Transverse colon (tissue), 4 donors: Measurements from ENCODE around the gene EPHA4. TPM values are rescaled to one million over a fixed set of nuclear protein-coding genes. Genes with fewer than 3 reads are reported as not detected.

Experiments used
- DNase-seq: peaks from one replicate; pipeline ENCODE4 v3.0.0-alpha.2; 2019
- H3K27ac ChIP-seq, 4 donors: fragments of 200-600 bp; sonication (generic); 2 replicates each; pipeline ENCODE4 v1.5.1; 2016 to 2018; ENCODE audit warnings: inconsistent platforms in 4 of 4
- H3K27me3 ChIP-seq: fragments of 200-600 bp; sonication (generic); 2 replicates; pipeline ENCODE4 v1.5.1; 2017; ENCODE audit warnings: inconsistent platforms
- H3K36me3 ChIP-seq, 4 donors: fragments of 200-600 bp; sonication (generic); 2 replicates each; pipeline ENCODE4 v1.5.1; 2017 to 2019; ENCODE audit warnings: inconsistent platforms in 4 of 4
- H3K4me1 ChIP-seq, 4 donors: fragments of 200-600 bp; sonication (generic); 2 replicates each; pipeline ENCODE4 v1.5.1; 2017 to 2020; ENCODE audit warnings: inconsistent platforms in 4 of 4
- H3K4me3 ChIP-seq, 4 donors: fragments of 200-600 bp; sonication (generic); 1 replicate in 1 of 4; 2 replicates in 3 of 4; pipeline versions ENCODE4 v1.5.1 to v1.6.1; 2017 to 2019; ENCODE audit warnings: inconsistent platforms in 4 of 4
- H3K9me3 ChIP-seq, 2 donors: fragments of 200-600 bp; sonication (generic); 2 replicates each; pipeline ENCODE4 v1.5.1; 2017 to 2019; ENCODE audit warnings: inconsistent platforms in 2 of 2
- EP300 ChIP-seq: sonication (generic); formaldehyde crosslinking; IDR thresholded peaks from one replicate; pipeline ENCODE4 v1.6.1; 2017; ENCODE audit warnings: antibody characterized with exemption, low read depth
- POLR2A ChIP-seq: fragments of 450-650 bp; IDR thresholded peaks from one replicate; pipeline ENCODE4 v1.6.1; 2016; ENCODE audit warnings: antibody characterized with exemption, mild to moderate bottlenecking, moderate library complexity
- POLR2AphosphoS5 ChIP-seq, 3 donors: sonication (generic); formaldehyde crosslinking; IDR thresholded peaks; one replicate each; pipeline ENCODE4 v1.6.1; 2016; ENCODE audit warnings: antibody characterized with exemption in 3 of 3
- WGBS, 2 donors: methylation state at CpG; one replicate each; pipeline ENCODE4 v1.1.5; 2018; ENCODE audit warnings: low coverage in 1 of 2; 5-methylcytosine and 5-hydroxymethylcytosine counted together
- in situ Hi-C, 4 donors: fragments of 200-750 bp; cut with MboI; loops; one replicate each; pipeline versions ENCODE4 v1.15.0 to v1.15.1; 2017; ENCODE audit warnings: low sequenced_read_pairs in 3 of 4, low pct_ligation_motif_present in 1 of 4, low pct_unique_long_range_greater_than_20kb in 1 of 4
- intact Hi-C: fragments of 100-400 bp; cut with DNase I; formaldehyde crosslinking; loops from one replicate; pipeline ENCODE4 v1.15.1; 2023; ENCODE audit warnings: low total_unique reads
- total RNA-seq, 4 donors: library from RNA; depleted of rRNA; stranded (reverse); fragments of >200 nt; gene quantifications; one replicate each; pipeline ENCODE4 v1.1.0, GENCODE V29; 2016
- TF ChIP-seq, protein P1 (sequence below), 5 experiments: fragments of 200-600 bp in 3 of 5; fragments of 450-650 bp in 2 of 5; sonication (generic) in 3 of 5; IDR thresholded peaks; 1 replicate in 2 of 5; 2 replicates in 3 of 5; pipeline ENCODE4 v1.5.1; 2016 to 2017; ENCODE audit warnings: antibody characterized with exemption in 5 of 5, inconsistent platforms in 3 of 5, mild to moderate bottlenecking in 2 of 5, moderate library complexity in 1 of 5

The EPHA4 gene
- total RNA-seq, 4 donors from 2014 or later = 1.5 to 21.0 (median 13.8) TPM

DNA sequence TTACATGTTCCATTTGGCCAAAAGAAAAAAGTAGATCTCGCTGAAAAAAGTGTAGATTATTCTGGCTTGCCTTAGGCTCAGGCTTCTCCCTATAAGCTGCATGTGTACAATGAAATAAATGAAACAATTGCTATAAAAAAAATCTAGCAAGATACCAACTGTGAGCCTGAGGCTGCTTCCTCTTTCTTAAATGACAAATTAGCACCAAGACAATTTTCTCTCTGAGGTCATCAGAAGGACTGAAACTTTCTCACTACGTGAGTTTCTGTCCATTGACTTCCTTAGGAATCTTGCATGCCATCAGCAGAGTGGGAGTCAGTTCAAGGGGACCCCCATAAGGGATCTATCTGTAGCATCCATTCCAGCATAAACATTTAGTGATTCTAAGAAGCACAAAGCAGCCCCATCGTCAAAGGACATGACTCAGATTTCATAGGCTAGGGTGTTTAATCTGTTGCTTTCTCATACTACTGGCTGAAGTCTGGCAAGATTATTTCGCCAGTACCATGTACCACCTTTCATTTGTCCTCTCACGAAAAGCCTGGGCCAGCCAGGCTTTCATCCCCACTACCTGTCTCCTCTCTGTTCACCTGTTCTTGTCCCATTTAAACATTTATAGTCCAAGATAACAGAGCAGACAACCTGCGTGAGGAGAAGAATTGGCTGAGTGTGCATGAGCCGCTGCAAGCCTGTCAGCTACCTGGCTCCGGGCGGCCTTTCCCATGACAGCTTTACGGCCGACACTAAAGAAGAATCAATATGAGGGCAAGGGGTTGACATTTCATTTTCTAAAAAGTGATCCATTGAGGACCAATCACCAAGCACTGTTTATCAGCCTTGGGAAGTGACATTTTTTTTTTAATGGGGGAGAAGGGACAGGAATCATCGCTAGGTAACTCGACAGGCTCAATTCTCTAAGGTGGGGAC lies 120.0 kb downstream of the EPHA4 start:
- H3K27ac ChIP-seq = no peak overlapping the region
- peaks cover 0 to 6% (median 0%) of the 10 kb centered on the region in 4 donors for H3K36me3 ChIP-seq
- 84 to 89% methylated on average over 8 to 13 of the region's 13 CpGs for WGBS, 2 donors
- H3K4me1 ChIP-seq = no peaks in the 10 kb centered on the region
- intact Hi-C loops (no loop called here), in situ Hi-C loops (no loop called here)
- DNase-seq = no peak
- H3K9me3 ChIP-seq = no peaks in the 10 kb centered on the region
- H3K27me3 ChIP-seq = no peaks in the 10 kb centered on the region
- no peak for TF ChIP-seq POLR2AphosphoS5 (IDR thresholded peaks at IDR 0.05)
- no peak for TF ChIP-seq POLR2A
- TF ChIP-seq, protein P1, sequence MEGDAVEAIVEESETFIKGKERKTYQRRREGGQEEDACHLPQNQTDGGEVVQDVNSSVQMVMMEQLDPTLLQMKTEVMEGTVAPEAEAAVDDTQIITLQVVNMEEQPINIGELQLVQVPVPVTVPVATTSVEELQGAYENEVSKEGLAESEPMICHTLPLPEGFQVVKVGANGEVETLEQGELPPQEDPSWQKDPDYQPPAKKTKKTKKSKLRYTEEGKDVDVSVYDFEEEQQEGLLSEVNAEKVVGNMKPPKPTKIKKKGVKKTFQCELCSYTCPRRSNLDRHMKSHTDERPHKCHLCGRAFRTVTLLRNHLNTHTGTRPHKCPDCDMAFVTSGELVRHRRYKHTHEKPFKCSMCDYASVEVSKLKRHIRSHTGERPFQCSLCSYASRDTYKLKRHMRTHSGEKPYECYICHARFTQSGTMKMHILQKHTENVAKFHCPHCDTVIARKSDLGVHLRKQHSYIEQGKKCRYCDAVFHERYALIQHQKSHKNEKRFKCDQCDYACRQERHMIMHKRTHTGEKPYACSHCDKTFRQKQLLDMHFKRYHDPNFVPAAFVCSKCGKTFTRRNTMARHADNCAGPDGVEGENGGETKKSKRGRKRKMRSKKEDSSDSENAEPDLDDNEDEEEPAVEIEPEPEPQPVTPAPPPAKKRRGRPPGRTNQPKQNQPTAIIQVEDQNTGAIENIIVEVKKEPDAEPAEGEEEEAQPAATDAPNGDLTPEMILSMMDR (IDR thresholded peaks at IDR 0.05) = no peak
- TF ChIP-seq EP300 = no peak
- H3K4me3 ChIP-seq = no peak overlapping the region

DNA sequence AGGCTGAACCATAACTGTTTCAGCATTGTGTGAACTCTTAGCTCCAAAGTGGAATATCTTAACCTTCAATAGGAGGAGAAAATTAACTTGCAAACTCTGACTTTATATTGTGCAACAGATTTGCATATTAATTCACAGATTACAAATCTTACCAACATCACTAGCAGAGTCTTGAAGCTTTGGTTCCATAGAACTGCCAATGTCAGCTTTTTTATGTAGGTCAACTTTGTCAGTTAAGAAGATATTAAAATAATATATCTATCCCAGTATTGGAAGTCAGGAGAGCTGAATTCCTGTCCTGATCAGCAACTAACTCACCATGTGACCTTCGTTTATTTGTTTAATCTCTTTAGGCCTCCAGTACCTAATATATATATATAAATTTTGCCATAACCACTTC lies 121.8 kb downstream of the EPHA4 start:
- no peak overlapping the region for H3K4me3 ChIP-seq

DNA sequence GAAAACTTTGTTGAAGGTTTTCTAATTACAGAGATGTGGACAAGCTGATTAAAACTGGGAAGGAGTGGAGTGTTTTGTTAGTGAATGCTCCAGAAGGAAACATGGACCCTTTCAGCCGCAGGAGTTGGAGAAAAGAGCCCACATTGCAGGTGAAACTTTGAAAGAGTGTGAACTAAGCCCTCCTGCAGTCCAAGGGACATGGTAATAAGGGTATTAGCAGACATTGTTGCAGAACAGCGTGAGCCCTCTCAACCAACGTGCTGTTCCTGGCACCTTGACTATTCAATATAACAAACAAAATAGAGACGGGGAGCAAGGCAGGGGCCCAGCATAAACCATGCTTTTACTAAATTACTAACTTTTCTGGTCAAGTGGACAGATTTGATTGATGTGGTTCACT lies 122.7 kb downstream of the EPHA4 start:
- TF ChIP-seq POLR2AphosphoS5 (IDR thresholded peaks at IDR 0.05) = no peak
- TF ChIP-seq, protein P1 (IDR thresholded peaks at IDR 0.05) = no peak
- TF ChIP-seq POLR2A = no peak
- TF ChIP-seq EP300 = no peak
- WGBS, 2 donors = 94 to 96% methylated on average over 3 to 4 of the region's 4 CpGs
- intact Hi-C loops (no loop called here), in situ Hi-C loops (no loop called here)
- no peak overlapping the region for H3K27ac ChIP-seq
- DNase-seq = no peak
- H3K4me1 ChIP-seq = peaks cover 0 to 1% (median under 1%) of the 10 kb centered on the region in 4 donors
- no peak overlapping the region for H3K4me3 ChIP-seq
- H3K36me3 ChIP-seq = no peaks in the 10 kb centered on the region
- H3K9me3 ChIP-seq = no peaks in the 10 kb centered on the region
- no peaks in the 10 kb centered on the region for H3K27me3 ChIP-seq

More for the DNA sequence above, 121.8 kb downstream of the EPHA4 start:
- TF ChIP-seq POLR2AphosphoS5 (IDR thresholded peaks at IDR 0.05) (no peak), EP300 (no peak), POLR2A (no peak)
- TF ChIP-seq, protein P1 (IDR thresholded peaks at IDR 0.05) = no peak
- peaks cover 0 to 6% (median 0%) of the 10 kb centered on the region in 4 donors for H3K36me3 ChIP-seq
- no peak for DNase-seq
- H3K9me3 ChIP-seq = no peaks in the 10 kb centered on the region
- 86 to 89% methylated on average over 1 of the region's 1 CpG for WGBS, 2 donors
- H3K4me1 ChIP-seq = no peaks in the 10 kb centered on the region
- H3K27ac ChIP-seq = no peak overlapping the region
- H3K27me3 ChIP-seq = no peaks in the 10 kb centered on the region
- intact Hi-C loops (no loop called here), in situ Hi-C loops (no loop called here)

DNA sequence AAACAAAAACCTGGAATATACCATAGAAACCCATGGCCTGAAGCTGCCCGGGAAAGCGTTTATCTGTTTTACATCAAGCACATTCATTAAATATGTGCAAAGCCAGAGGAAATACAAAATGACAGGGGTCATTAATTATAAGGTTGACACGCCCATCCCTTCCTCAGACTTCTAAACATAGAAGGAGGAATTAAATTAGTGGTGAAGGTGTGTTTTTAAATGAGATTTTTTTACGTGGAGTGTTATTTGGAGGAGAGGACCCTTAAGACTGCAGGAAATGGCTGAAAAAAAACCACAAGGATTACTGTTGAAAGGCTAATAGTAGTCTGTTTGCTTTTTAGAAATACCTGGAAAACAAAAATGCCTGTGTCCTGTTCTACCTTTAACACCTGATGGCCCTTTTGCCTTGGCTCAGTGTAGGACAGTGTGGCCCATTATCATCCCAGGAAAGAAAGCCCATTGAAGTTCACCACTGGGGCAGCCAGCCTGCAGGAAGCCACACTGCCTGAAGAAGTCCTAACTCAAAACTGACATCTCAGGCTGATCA lies 123.2 kb downstream of the EPHA4 start:
- in situ Hi-C loops (no loop called here), intact Hi-C loops (no loop called here)
- no peak overlapping the region for H3K27ac ChIP-seq
- H3K36me3 ChIP-seq = no peaks in the 10 kb centered on the region
- no peaks in the 10 kb centered on the region for H3K9me3 ChIP-seq
- WGBS, 2 donors = 65 to 72% methylated on average over 4 of the region's 4 CpGs
- TF ChIP-seq, protein P1 (IDR thresholded peaks at IDR 0.05) = no peak
- TF ChIP-seq POLR2A = no peak
- TF ChIP-seq POLR2AphosphoS5 (IDR thresholded peaks at IDR 0.05) = no peak
- TF ChIP-seq EP300 = no peak
- no peak overlapping the region for H3K4me3 ChIP-seq
- peaks cover 0 to 6% (median 5%) of the 10 kb centered on the region in 4 donors for H3K4me1 ChIP-seq
- H3K27me3 ChIP-seq = no peaks in the 10 kb centered on the region
- DNase-seq = no peak
